GM10266 (cell line): Measurements from ENCODE around the gene EIF4E3.
A peak's percentile ranks its signal among the peaks of the same experiment; 100 is the strongest.

Experiments used
- DNase-seq: peaks from one replicate; pipeline ENCODE4 v3.0.0; 2012; ENCODE audit errors: extremely low spot score
- CTCF ChIP-seq: IDR thresholded peaks from 2 replicates; pipeline ENCODE4 v1.5.1; 2012; ENCODE audit warnings: mild to moderate bottlenecking, low read depth; ENCODE audit not compliant: control insufficient read depth, insufficient read depth; ENCODE audit errors: missing control alignments

Gene EIF4E3

GRCh38 chr3:71650372-71650771, 74.8 kb downstream of the EIF4E3 start:
- no peak for TF ChIP-seq CTCF
- no peak for DNase-seq

GRCh38 chr3:71649757-71650156, 75.4 kb downstream of the EIF4E3 start:
- TF ChIP-seq CTCF: no peak
- no peak for DNase-seq

GRCh38 chr3:71647751-71648150, 77.5 kb downstream of the EIF4E3 start:
- TF ChIP-seq CTCF: no peak
- DNase-seq: no peak

GRCh38 chr3:71646971-71647370, 78.2 kb downstream of the EIF4E3 start:
- no peak for DNase-seq
- no peak for TF ChIP-seq CTCF

GRCh38 chr3:71645140-71645539, 80.1 kb downstream of the EIF4E3 start:
- no peak for TF ChIP-seq CTCF
- DNase-seq: no peak

GRCh38 chr3:71641674-71642073, 83.5 kb downstream of the EIF4E3 start:
- DNase-seq: peak; percentile 16
- TF ChIP-seq CTCF: no peak

GRCh38 chr3:71640331-71640983, 84.7 kb downstream of the EIF4E3 start:
- no peak for TF ChIP-seq CTCF
- no peak for DNase-seq
